ENCODE measurements around the gene MUC22.

MUC22 gene

DNA sequence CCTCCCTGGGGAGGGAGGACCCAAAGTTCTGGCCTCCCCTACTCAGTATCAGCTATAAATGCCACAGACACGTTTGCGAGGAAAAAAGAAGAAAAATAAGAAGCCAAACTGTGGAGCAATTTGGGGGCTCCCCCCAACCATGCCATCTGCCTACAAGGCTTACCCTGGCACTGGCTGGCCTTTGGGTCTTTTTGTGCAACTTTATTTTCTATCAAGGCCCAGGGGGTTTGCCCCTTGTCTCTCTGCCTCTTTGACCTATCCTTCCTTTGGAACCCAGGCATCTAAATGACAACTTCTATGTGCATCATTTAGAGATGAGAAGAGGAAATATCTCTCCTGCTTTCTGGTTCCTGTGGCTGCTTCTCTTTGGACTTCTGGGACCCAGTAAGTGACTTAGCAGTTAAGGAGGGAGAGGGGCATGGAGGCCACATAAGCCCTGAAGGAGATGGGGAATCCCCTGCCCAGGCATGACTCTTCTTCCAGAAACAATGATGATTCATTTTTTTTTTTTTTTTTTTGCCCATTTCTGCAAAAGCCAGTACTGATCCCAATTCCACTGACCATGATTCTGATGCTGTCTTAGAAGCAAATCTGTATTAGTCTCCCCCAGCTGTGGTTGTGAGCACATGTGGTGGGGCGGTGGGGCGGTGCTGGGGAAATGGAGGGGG is at the start of gene MUC22:
MUC22 (plus strand) TSS at position 82 of the 668 bp plus-strand sequence; CDS start at position 315, 233 bp downstream.
- no peak within 1 kb of the TSS for H2AFZ ChIP-seq (ENCODE audit: low read length)
- no peak within 1 kb of the TSS for H3K27ac ChIP-seq (ENCODE audit: low read depth, low read length, poor library complexity, severe bottlenecking)
- no peak within 1 kb of the TSS for H3K4me2 ChIP-seq (ENCODE audit: low read length)
- no peaks in the 10 kb centered on the region for H3K36me3 ChIP-seq (ENCODE audit: insufficient read depth, low read length)
- H4K20me1 ChIP-seq (ENCODE audit: insufficient read depth, low read length) = no peaks in the 10 kb centered on the region
- TF ChIP-seq, protein P1, sequence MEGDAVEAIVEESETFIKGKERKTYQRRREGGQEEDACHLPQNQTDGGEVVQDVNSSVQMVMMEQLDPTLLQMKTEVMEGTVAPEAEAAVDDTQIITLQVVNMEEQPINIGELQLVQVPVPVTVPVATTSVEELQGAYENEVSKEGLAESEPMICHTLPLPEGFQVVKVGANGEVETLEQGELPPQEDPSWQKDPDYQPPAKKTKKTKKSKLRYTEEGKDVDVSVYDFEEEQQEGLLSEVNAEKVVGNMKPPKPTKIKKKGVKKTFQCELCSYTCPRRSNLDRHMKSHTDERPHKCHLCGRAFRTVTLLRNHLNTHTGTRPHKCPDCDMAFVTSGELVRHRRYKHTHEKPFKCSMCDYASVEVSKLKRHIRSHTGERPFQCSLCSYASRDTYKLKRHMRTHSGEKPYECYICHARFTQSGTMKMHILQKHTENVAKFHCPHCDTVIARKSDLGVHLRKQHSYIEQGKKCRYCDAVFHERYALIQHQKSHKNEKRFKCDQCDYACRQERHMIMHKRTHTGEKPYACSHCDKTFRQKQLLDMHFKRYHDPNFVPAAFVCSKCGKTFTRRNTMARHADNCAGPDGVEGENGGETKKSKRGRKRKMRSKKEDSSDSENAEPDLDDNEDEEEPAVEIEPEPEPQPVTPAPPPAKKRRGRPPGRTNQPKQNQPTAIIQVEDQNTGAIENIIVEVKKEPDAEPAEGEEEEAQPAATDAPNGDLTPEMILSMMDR (IDR thresholded peaks at IDR 0.05; ENCODE audit: low read length) = no peak
- no peak for TF ChIP-seq EZH2 (IDR thresholded peaks at IDR 0.05; ENCODE audit: borderline replicate concordance, low read length)
- no peak within 1 kb of the TSS for H3K4me3 ChIP-seq (ENCODE audit: low read depth, low read length, poor library complexity, severe bottlenecking)
- H3K9ac ChIP-seq (ENCODE audit: low read length) = no peak within 1 kb of the TSS
- 0 out of 2 replicates have a peak, but pooled peaks cover 4% of the 10 kb centered on the region for H3K27me3 ChIP-seq (ENCODE audit: insufficient read depth, low read length)
- no peaks in the 10 kb centered on the region for H3F3A ChIP-seq (ENCODE audit: insufficient read depth, low read length)
- H3K9me2 ChIP-seq (ENCODE audit: low read depth, low read length) = no peaks in the 10 kb centered on the region
- H3K4me1 ChIP-seq (ENCODE audit: insufficient read depth, low read length, severe bottlenecking) = no peaks in the 10 kb centered on the region
- 0 out of 2 replicates have a peak, but pooled peaks cover 2% of the 10 kb centered on the region for H3K9me3 ChIP-seq (ENCODE audit: low read length)
- H3K79me2 ChIP-seq (ENCODE audit: insufficient read depth, low read length) = no peaks in the 10 kb centered on the region

DNA sequence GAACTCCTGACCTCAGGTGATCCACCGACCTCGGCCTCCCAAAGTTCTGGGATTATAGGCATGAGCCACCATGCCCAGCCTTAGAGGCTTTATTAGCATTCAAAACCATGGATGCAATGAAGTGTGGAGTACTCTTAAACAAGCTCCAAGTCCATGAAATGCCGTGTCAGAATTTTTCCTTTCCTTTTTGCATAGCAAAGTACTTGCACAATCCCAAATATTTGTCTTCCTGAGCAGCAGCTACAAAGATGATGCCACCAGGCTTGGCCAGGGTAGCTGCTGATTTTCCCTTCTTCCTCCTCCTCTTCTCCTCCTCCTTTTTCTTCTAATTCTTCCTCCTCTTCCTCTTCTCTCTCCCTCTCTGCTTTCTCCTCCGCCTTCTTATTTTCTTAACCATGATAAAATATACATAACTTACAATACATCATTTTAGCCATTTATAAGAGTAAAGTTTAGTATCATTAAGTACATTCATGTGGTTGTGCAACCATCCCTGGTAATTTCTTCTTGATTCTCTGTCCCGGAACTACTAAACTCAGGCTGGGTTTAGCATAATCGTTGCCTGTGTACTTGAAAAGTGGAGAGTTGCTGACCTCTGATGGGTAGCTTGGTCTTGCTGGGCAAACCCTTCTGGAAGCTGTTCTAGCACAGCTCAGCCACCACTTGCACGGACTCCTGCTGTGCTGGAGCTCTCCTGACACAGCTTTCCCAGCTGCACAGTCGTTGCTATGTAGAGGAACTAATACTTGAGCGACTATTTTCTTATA is 49.2 kb upstream of the MUC22 start:
- H3K4me2 ChIP-seq (ENCODE audit: low read length) = no peak overlapping the region
- H4K20me1 ChIP-seq (ENCODE audit: insufficient read depth, low read length) = no peaks in the 10 kb centered on the region
- H3K4me3 ChIP-seq (ENCODE audit: low read depth, low read length, poor library complexity, severe bottlenecking) = no peak overlapping the region
- H2AFZ ChIP-seq (ENCODE audit: low read length) = no peak overlapping the region
- peaks cover 2% of the 10 kb centered on the region for H3K4me1 ChIP-seq (ENCODE audit: insufficient read depth, low read length, severe bottlenecking)
- no peaks in the 10 kb centered on the region for H3F3A ChIP-seq (ENCODE audit: insufficient read depth, low read length)
- no peaks in the 10 kb centered on the region for H3K9me2 ChIP-seq (ENCODE audit: low read depth, low read length)
- H3K79me2 ChIP-seq (ENCODE audit: insufficient read depth, low read length) = no peaks in the 10 kb centered on the region
- no peaks in the 10 kb centered on the region; the same call in 1 of the 2 replicates for H3K27me3 ChIP-seq (ENCODE audit: insufficient read depth, low read length)
- no peaks in the 10 kb centered on the region for H3K36me3 ChIP-seq (ENCODE audit: insufficient read depth, low read length)
- H3K9me3 ChIP-seq (ENCODE audit: low read length) = no peaks in the 10 kb centered on the region
- no peak for TF ChIP-seq EZH2 (IDR thresholded peaks at IDR 0.05; ENCODE audit: borderline replicate concordance, low read length)
- H3K9ac ChIP-seq (ENCODE audit: low read length) = no peak overlapping the region
- H3K27ac ChIP-seq (ENCODE audit: low read depth, low read length, poor library complexity, severe bottlenecking) = no peak overlapping the region

DNA sequence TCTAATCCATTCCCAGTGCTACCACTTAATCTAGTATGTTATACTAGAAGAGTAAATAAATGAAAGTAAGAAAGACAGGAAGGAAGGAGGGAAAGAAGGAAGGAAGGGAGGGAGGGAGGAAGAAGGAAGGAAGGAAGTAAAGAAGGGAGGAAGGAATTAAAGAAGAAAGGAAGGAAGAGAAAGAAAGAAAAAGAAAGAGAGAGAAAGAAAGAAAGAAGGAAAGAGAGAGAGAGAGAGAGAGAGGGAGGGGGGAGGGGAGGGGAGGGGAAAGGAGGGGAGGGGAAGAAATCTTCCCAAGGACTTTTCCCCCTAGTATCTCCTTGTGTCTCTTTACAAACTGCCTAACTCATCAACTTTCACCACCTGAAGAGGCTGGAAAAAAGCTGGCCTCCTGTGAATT is 47.6 kb upstream of the MUC22 start:
- no peak overlapping the region for H3K27ac ChIP-seq (ENCODE audit: low read depth, low read length, poor library complexity, severe bottlenecking)
- H3K79me2 ChIP-seq (ENCODE audit: insufficient read depth, low read length) = no peaks in the 10 kb centered on the region
- no peaks in the 10 kb centered on the region for H4K20me1 ChIP-seq (ENCODE audit: insufficient read depth, low read length)
- no peaks in the 10 kb centered on the region for H3K36me3 ChIP-seq (ENCODE audit: insufficient read depth, low read length)
- H3K4me3 ChIP-seq (ENCODE audit: low read depth, low read length, poor library complexity, severe bottlenecking) = no peak overlapping the region
- no peak overlapping the region for H3K9ac ChIP-seq (ENCODE audit: low read length)
- no peaks in the 10 kb centered on the region for H3F3A ChIP-seq (ENCODE audit: insufficient read depth, low read length)
- H3K4me1 ChIP-seq (ENCODE audit: insufficient read depth, low read length, severe bottlenecking) = no peaks in the 10 kb centered on the region
- no peaks in the 10 kb centered on the region; the same call in 1 of the 2 replicates for H3K27me3 ChIP-seq (ENCODE audit: insufficient read depth, low read length)
- H3K4me2 ChIP-seq (ENCODE audit: low read length) = no peak overlapping the region
- no peak for TF ChIP-seq EZH2 (IDR thresholded peaks at IDR 0.05; ENCODE audit: borderline replicate concordance, low read length)
- TF ChIP-seq, protein P1 (IDR thresholded peaks at IDR 0.05; ENCODE audit: low read length) = no peak
- no peak overlapping the region for H2AFZ ChIP-seq (ENCODE audit: low read length)
- no peaks in the 10 kb centered on the region for H3K9me2 ChIP-seq (ENCODE audit: low read depth, low read length)
- H3K9me3 ChIP-seq (ENCODE audit: low read length) = no peaks in the 10 kb centered on the region
